Esophagus muscularis mucosa (tissue), 4 donors: ENCODE data around the gene CDH19. TPM values are rescaled to one million over a fixed set of nuclear protein-coding genes. Genes with fewer than 3 reads are reported as not detected.

Experiments
- DNase-seq: peaks from one replicate; pipeline ENCODE4 v3.0.0-alpha.2; 2017; ENCODE audit errors: extremely low spot score
- H3K27ac ChIP-seq, 4 donors: fragments of 200-600 bp; sonication (generic); replicated peaks in 1 of 4; 1 replicate in 3 of 4; 2 replicates in 1 of 4; pipeline ENCODE4 v1.5.1; 2016 to 2019; ENCODE audit warnings: mild to moderate bottlenecking in 1 of 4
- H3K27me3 ChIP-seq, 4 donors: fragments of 200-600 bp; sonication (generic); one replicate each; pipeline versions ENCODE4 v1.5.1 to v1.6.0; 2016 to 2019
- H3K36me3 ChIP-seq, 4 donors: fragments of 200-600 bp; sonication (generic); one replicate each; pipeline ENCODE4 v1.5.1; 2016 to 2019
- H3K4me1 ChIP-seq, 4 donors: fragments of 200-600 bp; sonication (generic); one replicate each; pipeline ENCODE4 v1.5.1; 2016 to 2019
- H3K4me3 ChIP-seq, 4 donors: fragments of 200-600 bp; sonication (generic); 1 replicate in 2 of 4; 2 replicates in 2 of 4; pipeline ENCODE4 v1.5.1; 2016 to 2019; ENCODE audit warnings: mild to moderate bottlenecking in 4 of 4, moderate library complexity in 1 of 4
- H3K9me3 ChIP-seq, 4 donors: fragments of 200-600 bp; sonication (generic); 1 replicate in 3 of 4; 2 replicates in 1 of 4; pipeline ENCODE4 v1.5.1; 2016 to 2019
- EP300 ChIP-seq: sonication (generic); formaldehyde crosslinking; IDR thresholded peaks from one replicate; pipeline ENCODE4 v1.6.1; 2017; ENCODE audit warnings: antibody characterized with exemption
- POLR2A ChIP-seq: fragments of 450-650 bp; IDR thresholded peaks from one replicate; pipeline ENCODE4 v1.6.1; 2017; ENCODE audit warnings: antibody characterized with exemption, moderate library complexity, mild to moderate bottlenecking, low read depth
- POLR2AphosphoS5 ChIP-seq, 2 donors: sonication (generic); formaldehyde crosslinking; IDR thresholded peaks; one replicate each; pipeline ENCODE4 v1.6.1; 2017; ENCODE audit warnings: antibody characterized with exemption in 2 of 2
- WGBS: methylation state at CpG from one replicate; pipeline ENCODE4 v1.1.5; 2018; 5-methylcytosine and 5-hydroxymethylcytosine counted together
- intact Hi-C: fragments of 100-400 bp; cut with DNase I; formaldehyde crosslinking; loops from one replicate; pipeline ENCODE4 v1.15.1; 2023
- total RNA-seq, 4 donors: library from RNA; depleted of rRNA; stranded (reverse); fragments of >200 nt; gene quantifications; one replicate each; pipeline versions ENCODE4 v1.1.0 to v1.2.1, GENCODE V29; 2016
- TF ChIP-seq, protein P1 (sequence below), 3 experiments: fragments of 200-600 bp in 2 of 3; fragments of 450-650 bp in 1 of 3; sonication (generic) in 2 of 3; IDR thresholded peaks; one replicate each; pipeline ENCODE4 v1.5.1; 2017 to 2019; ENCODE audit warnings: antibody characterized with exemption in 3 of 3, mild to moderate bottlenecking in 2 of 3, moderate library complexity in 1 of 3

CDH19 gene
- total RNA-seq, 4 donors from 2014 or later, result 36.0 to 47.3 (median 37.8) TPM

- Histone ChIP-seq H3K27ac (no peak overlapping the region), H3K9me3 (peaks cover 0 to 3% (median 0%) of the 10 kb centered on the region in 4 donors), H3K36me3 (no peaks in the 10 kb centered on the region), H3K4me1 (no peaks in the 10 kb centered on the region), H3K4me3 (no peak overlapping the region), H3K27me3 (no peaks in the 10 kb centered on the region)
- 58% methylated on average over 4 of the region's 4 CpGs for WGBS
- intact Hi-C loops, result no loop called here
- no peak for DNase-seq
- TF ChIP-seq, protein P1, sequence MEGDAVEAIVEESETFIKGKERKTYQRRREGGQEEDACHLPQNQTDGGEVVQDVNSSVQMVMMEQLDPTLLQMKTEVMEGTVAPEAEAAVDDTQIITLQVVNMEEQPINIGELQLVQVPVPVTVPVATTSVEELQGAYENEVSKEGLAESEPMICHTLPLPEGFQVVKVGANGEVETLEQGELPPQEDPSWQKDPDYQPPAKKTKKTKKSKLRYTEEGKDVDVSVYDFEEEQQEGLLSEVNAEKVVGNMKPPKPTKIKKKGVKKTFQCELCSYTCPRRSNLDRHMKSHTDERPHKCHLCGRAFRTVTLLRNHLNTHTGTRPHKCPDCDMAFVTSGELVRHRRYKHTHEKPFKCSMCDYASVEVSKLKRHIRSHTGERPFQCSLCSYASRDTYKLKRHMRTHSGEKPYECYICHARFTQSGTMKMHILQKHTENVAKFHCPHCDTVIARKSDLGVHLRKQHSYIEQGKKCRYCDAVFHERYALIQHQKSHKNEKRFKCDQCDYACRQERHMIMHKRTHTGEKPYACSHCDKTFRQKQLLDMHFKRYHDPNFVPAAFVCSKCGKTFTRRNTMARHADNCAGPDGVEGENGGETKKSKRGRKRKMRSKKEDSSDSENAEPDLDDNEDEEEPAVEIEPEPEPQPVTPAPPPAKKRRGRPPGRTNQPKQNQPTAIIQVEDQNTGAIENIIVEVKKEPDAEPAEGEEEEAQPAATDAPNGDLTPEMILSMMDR (IDR thresholded peaks at IDR 0.05), result no peak
- TF ChIP-seq POLR2AphosphoS5 (IDR thresholded peaks at IDR 0.05) (no peak), EP300 (no peak)
Observed at GRCh38 chr18:66640431-66640830, 36.5 kb upstream of the CDH19 start.

DNA sequence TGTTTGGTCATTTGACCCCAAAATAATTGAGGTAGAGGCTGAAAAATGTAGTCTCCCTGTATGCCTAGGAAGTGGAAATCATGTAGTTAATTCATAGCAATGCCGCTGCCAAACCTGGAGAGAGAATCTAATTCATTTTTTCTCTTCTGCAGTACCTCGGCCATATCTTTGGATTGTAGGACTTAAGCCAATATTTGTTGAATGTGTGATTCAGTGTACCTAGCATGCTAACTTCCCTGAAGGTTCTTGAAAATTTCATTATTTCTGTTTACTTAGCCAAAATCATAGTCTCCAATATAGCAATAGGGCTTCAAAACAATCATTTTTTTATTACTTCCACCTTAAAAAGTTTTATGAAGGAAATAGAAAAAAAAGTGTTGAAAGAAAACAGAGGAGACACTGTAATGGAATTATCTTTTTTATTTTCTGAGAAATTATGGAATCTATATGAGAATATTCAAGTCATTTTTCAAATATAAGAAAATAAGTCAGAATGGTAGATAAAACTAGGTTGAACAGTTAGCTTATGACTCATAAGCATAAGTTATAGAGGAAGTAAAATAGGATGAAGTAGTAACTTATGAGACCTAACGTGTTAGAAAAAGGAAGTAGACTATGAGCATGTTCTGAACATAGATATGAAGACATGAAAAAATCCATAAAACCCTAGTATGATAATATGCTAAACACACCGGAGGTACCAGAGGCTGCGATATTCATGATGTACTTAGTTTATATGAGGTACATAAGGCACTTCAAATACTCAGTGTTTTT lies 35.2 kb upstream of the CDH19 start:
- H3K36me3 ChIP-seq, result no peaks in the 10 kb centered on the region
- peaks cover 0 to 3% (median 0%) of the 10 kb centered on the region in 4 donors for H3K9me3 ChIP-seq
- WGBS, result 76% methylated on average over 5 of the region's 5 CpGs
- TF ChIP-seq POLR2A, result no peak
- no peak for TF ChIP-seq EP300
- TF ChIP-seq, protein P1 (IDR thresholded peaks at IDR 0.05), result no peak
- TF ChIP-seq POLR2AphosphoS5 (IDR thresholded peaks at IDR 0.05), result no peak
- H3K27ac ChIP-seq, result no peak overlapping the region
- no peak overlapping the region for H3K4me3 ChIP-seq
- no peak for DNase-seq
- intact Hi-C loops, result no loop called here
- no peaks in the 10 kb centered on the region for H3K27me3 ChIP-seq
- no peaks in the 10 kb centered on the region for H3K4me1 ChIP-seq

- Histone ChIP-seq H3K4me3 (no peak overlapping the region), H3K27ac (no peak overlapping the region), H3K9me3 (peaks cover 0 to 3% (median 0%) of the 10 kb centered on the region in 4 donors), H3K36me3 (no peaks in the 10 kb centered on the region), H3K27me3 (no peaks in the 10 kb centered on the region), H3K4me1 (no peaks in the 10 kb centered on the region)
- intact Hi-C loops, result no loop called here
- DNase-seq, result no peak
- no peak for TF ChIP-seq EP300
- TF ChIP-seq, protein P1 (IDR thresholded peaks at IDR 0.05), result no peak
- TF ChIP-seq POLR2AphosphoS5 (IDR thresholded peaks at IDR 0.05), result no peak
- no peak for TF ChIP-seq POLR2A
Observed at GRCh38 chr18:66635342-66635741, 31.5 kb upstream of the CDH19 start.

- Histone ChIP-seq H3K4me3 (no peak overlapping the region), H3K27ac (no peak overlapping the region), H3K9me3 (no peaks in the 10 kb centered on the region), H3K36me3 (no peaks in the 10 kb centered on the region), H3K27me3 (no peaks in the 10 kb centered on the region), H3K4me1 (no peaks in the 10 kb centered on the region)
- no peak for DNase-seq
- TF ChIP-seq POLR2A, result no peak
- intact Hi-C loops, result no loop called here
- WGBS, result 100% methylated on average over 1 of the region's 1 CpG
Observed at GRCh38 chr18:66632756-66633155, 28.9 kb upstream of the CDH19 start.

GRCh38 chr18:66630831-66631230 lies 26.9 kb upstream of the CDH19 start:
- no peaks in the 10 kb centered on the region for H3K27me3 ChIP-seq
- H3K4me3 ChIP-seq, result no peak overlapping the region
- intact Hi-C loops, result no loop called here
- H3K36me3 ChIP-seq, result no peaks in the 10 kb centered on the region
- H3K4me1 ChIP-seq, result no peaks in the 10 kb centered on the region
- no peak for DNase-seq
- H3K27ac ChIP-seq, result no peak overlapping the region
- no peaks in the 10 kb centered on the region for H3K9me3 ChIP-seq
- TF ChIP-seq POLR2AphosphoS5 (IDR thresholded peaks at IDR 0.05) (no peak), EP300 (no peak), POLR2A (no peak)
- TF ChIP-seq, protein P1 (IDR thresholded peaks at IDR 0.05), result no peak
- 90% methylated on average over 1 of the region's 1 CpG for WGBS
